ENCODE data around the gene CCSER1.
"Not testable (repeated sequence)": the region's sequence is repeated elsewhere in the genome, so short reads cannot be mapped to it uniquely, and the experiment has no call there.

Gene CCSER1

DNA sequence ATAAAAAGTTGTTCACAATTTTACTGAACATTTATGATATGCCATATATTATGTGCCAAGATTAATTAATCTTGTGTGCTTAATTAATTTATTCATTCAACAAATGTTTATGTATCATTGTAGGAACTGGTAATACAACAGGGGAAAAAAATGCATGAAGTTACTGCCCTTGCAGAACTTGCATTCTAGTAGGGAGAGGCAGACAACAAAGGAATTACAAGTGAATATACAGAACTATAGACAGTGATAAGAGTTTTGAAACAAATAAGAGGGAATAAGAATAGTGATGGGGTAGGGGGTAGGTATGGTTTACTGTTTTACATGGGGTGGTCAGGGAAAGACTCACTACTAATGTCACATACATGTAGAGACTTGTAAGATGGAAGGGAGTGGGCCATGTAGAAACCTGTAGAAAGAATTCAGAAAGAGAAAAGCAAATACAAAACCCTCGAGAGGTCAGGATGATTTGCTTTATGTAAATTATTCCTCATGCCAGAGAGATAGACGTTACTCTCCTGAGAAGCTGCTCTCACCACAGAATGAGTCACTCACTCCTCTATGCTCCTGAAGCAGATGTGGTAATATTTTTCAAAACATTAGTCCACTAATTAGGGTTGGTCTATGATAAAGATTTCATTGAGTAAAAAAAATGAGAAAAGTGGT, 1321.6 kb downstream of the CCSER1 start:
- no peak for DNase-seq

DNA sequence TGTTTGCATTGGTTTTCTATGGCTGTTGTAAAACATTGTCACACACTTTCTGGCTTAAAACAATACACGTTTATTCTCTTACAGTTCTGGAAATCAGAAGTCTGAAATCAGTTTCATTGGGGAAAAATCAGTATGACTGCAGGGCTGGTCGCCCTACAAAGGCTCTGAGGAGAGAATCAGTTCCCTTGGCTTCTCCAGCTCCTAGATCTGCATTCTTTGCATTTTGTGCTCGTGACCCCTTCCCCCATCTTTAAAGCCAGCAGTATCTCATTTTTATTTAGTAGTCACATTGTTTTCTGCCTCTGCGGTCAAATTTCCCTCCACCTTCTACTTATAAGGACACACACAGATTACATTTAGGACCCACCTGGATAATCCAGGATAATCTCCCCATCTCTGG, 1326.9 kb downstream of the CCSER1 start:
- no peak for DNase-seq

- DNase-seq, result not testable (repeated sequence)
Observed at GRCh38 chr4:91462566-91462965, 1335.4 kb downstream of the CCSER1 start.

DNA sequence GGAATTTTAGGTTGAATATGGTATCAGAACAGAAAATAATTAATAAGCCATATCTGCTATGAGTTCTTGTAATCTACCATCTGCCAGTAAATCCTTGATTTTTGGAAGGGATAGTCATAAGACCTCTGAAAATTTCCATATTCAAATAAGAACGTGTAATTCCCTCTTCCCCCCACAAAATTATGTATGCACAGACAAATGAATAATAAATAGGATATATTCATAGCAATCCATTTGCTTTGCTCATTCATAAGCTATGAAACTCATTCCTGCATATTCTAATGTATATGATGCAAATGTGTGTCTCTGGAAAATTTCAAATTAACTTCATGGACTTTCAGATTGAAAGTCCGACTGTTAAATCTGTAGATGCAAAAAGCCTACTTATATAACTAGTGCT, 1343.5 kb downstream of the CCSER1 start:
- DNase-seq, result no peak

GRCh38 chr4:91471280-91471679, 1344.1 kb downstream of the CCSER1 start:
- no peak for DNase-seq

DNA sequence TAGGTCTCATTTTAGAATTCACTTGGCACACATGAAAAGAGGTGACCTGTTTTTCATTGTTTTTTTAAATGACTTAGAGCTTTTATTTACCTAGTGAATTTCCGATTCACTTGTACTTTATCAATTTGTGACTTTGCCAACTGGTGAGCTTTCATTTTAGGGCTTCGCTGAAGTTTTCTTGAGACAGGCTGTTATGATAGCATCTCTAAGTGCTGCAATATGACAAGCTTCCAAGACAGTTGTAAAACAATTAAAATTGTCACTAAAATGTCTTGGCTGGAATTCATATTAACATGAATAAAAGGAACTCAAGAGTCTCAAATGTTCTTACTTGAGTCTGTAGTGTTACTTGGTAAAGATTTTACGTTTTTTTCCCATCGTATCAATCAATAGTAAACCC, 1344.9 kb downstream of the CCSER1 start:
- no peak for DNase-seq

DNA sequence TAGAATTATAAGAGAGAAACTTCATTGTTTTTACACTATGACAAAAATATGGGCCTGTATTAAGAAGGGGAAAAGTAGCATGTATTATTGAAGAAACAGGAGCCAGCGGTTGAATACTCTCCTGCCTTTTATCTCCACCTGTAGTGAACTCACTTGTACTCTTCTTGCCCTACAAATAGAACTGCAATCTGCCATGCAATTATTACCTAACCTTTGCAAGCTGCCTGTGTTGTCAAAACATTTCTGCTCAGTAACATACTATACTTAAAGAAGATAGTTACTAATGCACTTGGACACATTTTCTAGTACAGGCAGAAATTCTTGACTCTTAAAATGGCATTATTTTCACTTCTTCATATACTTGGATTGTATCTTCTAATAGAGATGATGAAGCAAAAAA, 1358.2 kb downstream of the CCSER1 start:
- DNase-seq, result no peak

DNA sequence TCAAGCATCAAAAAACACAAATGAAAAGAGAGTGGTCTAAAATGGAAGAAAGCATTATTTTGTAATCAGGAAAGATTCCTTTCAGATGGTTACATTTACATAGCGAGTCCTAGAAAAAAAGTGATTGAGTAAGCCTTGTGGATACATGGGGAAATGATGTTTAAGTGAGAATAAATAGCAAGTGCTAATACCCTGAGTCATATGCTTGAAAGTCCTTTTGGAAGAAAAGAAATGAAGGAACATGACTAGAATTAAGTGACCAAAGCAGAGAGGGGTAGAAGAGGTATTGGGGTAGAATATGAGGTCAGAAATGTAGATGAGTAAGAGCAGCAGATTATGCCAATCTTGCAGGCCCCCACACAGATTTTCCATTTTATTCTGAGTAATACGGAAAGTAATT, 1361.8 kb downstream of the CCSER1 start:
- DNase-seq, result no peak

DNA sequence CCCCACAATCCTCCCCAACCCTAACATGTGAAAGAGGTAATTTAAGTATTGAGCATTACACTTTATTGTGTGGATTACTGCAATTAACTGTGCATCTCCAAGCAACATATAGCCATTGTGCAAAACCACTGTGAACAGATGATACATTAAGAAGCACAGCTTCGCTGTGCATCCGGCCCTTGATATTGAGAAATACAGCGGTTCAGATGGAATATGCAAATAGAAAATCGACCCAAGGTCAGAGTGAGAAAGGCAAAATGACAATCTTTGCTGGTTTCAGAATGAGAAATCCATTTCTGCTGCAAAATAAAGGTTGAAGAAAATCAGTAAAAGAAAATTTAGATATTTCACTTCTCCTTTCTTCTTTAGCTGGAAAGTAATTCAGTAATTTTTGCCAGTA, 1370.7 kb downstream of the CCSER1 start:
- no peak for DNase-seq

DNA sequence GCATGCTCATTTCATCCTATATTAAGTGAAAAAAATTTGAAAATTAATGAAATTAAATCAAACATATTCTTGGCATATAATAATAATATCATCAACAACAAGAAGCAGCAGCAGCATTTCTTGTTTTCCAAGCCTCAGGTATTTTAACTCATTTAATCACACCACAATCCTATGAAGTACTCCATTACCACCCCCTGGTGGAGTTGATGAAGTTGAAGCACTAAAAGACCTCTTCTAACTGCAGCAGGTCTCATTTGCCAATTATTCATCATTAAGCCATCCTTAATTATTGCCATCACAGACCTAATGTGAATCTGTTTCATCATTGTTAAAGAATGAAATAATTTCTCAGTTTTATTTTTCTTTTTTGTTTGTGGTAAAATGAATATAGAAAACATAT, 1375.2 kb downstream of the CCSER1 start:
- no peak for DNase-seq

DNA sequence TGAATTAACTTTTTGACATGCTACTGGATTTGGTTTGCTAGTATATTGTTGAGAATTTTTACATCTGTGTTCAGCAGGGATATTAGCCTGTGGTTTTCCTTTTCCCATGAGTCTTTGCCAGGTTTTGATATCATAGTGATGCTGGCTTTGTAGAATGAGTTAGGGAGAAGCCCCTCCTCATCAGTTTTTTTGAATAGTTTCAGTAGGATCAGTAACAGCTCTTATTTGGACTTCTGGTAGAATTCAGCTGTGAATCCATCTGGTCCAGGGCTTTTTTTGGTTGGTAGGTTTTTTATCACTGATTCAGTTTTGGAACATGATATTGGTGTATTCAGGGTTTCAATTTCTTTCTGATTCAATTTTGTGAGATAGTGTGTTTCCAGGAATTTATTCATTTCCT, 1386.1 kb downstream of the CCSER1 start:
- DNase-seq, result no peak

GRCh38 chr4:91519155-91519554, 1392.0 kb downstream of the CCSER1 start:
- DNase-seq, result no peak

- no peak for DNase-seq
Observed at GRCh38 chr4:91525621-91526020, 1398.4 kb downstream of the CCSER1 start.

DNA sequence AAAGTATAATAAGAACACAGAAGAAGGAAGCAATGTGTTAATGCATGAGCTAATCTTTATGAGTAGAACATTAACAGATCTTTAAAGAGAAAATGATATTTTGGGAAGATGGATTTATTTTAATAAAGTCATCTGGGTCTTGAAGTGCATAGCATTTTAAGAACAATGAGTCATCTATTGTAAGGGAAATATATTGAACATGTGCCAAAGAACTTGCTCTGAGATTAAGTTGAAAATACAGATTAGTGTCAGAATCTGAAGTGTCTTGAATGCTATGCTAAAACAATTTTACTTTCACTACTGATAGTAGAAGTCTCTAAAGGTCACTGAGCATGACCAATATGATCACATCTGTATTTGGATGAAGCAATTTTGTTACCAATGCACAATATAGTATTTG, 1399.9 kb downstream of the CCSER1 start:
- no peak for DNase-seq

- DNase-seq, result no peak
Observed at GRCh38 chr4:91567594-91567993, 1440.4 kb downstream of the CCSER1 start.

DNA sequence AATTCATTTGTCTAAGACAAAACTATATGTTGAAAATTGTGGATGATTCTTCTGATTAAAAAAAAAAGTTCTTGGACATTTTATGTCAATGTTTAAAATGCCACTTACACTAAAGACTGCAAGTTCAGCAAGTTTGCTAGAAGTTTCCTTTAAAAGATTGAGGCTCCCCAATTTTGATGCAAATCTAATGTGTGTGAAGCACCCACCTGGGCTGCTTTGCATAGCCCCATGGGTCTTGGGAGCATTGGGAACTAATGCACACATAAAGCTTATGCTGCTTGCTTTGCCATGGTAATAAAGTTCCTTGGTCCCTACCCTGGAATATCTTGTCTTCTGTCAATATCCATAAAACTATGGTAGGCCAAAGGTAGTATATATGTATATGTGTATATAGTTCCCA, 1450.7 kb downstream of the CCSER1 start:
- no peak for DNase-seq

- no peak for DNase-seq
Observed at GRCh38 chr4:91590260-91590659, 1463.1 kb downstream of the CCSER1 start.

GRCh38 chr4:91592125-91592524, 1464.9 kb downstream of the CCSER1 start:
- no peak for DNase-seq

DNA sequence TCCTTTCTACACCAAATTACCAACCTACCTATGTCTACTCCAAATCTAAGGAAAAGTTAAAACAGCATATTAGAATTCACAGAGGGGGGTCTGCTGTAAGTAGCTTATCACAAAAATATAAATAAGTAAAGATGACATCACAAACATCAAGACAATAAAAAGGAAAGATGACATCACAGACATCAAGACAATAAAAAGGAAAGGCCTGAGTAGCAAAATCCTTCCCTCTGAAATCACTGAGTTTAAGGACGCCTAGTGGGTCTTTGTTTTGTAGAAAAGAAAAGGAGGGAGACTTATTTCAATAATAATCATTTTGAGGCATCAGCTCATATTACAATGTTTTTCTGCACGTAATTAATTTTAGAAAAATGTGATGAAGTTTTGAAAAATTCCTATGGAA, 1469.5 kb downstream of the CCSER1 start:
- no peak for DNase-seq

GRCh38 chr4:91598696-91599095, 1471.5 kb downstream of the CCSER1 start:
- DNase-seq, result no peak

- DNase-seq, result no peak
Observed at GRCh38 chr4:91600301-91600700, 1473.1 kb downstream of the CCSER1 start.

DNA sequence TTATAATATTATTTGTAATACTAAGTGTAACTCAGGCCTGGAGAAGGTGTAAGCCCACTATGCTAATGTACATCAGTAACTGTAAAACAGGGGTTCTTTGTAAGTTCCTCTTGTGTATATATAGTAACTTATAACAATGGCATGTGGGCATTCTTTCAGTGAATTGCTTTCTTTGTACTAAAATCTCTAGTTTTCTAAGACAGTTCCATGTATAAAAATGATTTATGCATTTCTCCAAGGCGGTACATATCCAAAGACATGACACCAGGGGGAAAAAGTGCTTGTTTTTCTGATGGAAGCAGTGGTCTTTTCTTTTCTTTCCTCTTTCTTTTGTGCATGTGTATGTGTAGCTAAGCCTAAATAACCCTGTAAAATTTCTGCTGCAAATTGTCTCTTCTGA, 1474.2 kb downstream of the CCSER1 start:
- DNase-seq, result no peak

- no peak for DNase-seq
Observed at GRCh38 chr4:91611782-91612181, 1484.6 kb downstream of the CCSER1 start.

- DNase-seq, result no peak
Observed at GRCh38 chr4:91620952-91621351, 1493.8 kb downstream of the CCSER1 start.

DNA sequence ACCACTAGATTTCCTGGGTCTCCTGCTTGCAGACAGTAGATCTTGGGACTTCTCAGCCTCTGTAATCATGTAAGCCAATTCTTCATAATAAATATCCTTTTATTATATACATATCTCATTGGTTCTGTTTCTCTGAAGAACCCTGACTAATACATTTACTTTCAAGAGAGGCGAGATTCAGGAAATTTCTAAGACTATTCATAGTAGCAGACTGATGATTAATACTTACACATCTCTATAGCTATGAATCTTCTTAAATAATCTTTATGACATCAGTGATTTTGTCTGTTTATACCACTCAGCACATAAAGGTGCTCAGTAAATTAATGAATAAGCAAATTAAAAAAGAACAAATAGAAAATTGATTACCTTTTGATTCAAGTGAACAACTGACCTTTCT, 1494.3 kb downstream of the CCSER1 start:
- DNase-seq, result no peak
